DMS153 treated with DMSO at 0.1 percent for 48 hours (cell line): ENCODE results near the gene DENND5A.

Experiments
- DNase-seq: peaks from one replicate; lab custom pipeline; 2025; ENCODE audit not compliant: unreplicated experiment; lab: John Stamatoyannopoulos, UW

DENND5A gene

DNA sequence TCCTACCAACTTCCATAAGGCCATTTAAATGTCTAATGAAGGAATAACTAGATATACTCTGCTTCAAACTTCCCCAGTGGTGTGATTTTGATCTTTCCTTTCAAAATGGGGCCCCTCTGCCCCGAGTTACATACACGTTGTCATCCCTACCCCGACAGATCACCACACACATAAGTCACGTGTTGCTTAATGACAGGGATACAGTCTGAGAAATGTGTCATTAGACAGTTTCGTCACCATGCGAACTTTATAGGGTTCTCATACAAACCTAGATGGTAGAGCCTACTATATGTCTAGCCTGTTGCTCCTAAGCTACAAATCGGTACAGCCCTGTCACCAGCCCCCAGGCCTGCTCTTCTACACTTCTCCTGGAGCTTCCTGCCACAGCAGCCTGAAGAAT lies 124.0 kb downstream of the DENND5A start:
- no peak for DNase-seq

DNA sequence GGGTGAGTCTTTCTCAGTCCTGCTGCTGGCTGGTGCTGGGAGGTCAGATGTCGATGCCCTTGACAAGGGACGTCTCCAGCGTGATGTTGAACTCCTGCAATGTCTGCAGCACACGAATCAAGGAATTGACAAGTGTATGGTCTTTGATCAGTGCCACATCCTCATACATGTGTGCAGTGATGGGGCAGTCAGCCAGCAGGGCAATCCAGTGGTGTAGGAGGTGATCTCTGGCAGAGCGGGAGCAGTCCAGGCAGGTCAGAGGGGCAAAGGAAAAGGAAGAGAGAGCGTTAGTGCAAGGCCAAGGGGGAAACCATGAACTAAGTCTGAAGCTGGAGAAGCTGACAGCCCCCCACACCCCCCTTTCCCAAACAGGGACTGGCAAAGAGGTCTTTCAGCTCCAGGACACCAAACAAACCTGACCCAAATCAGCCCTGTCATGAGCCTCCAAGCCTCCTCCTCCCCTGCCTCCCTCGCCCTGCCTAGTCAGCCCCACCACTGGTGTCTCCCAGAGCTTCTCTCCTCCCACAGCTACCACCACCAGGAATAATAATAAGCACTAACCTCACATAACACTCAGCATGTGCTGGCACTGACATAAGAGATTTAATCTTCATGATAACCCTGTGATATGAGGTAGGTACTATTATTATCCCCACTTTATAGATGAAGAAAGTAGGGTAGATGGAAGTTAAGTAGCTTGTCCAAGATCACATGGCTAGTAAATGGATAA lies 125.4 kb downstream of the DENND5A start:
- DNase-seq, result no peak

DNA sequence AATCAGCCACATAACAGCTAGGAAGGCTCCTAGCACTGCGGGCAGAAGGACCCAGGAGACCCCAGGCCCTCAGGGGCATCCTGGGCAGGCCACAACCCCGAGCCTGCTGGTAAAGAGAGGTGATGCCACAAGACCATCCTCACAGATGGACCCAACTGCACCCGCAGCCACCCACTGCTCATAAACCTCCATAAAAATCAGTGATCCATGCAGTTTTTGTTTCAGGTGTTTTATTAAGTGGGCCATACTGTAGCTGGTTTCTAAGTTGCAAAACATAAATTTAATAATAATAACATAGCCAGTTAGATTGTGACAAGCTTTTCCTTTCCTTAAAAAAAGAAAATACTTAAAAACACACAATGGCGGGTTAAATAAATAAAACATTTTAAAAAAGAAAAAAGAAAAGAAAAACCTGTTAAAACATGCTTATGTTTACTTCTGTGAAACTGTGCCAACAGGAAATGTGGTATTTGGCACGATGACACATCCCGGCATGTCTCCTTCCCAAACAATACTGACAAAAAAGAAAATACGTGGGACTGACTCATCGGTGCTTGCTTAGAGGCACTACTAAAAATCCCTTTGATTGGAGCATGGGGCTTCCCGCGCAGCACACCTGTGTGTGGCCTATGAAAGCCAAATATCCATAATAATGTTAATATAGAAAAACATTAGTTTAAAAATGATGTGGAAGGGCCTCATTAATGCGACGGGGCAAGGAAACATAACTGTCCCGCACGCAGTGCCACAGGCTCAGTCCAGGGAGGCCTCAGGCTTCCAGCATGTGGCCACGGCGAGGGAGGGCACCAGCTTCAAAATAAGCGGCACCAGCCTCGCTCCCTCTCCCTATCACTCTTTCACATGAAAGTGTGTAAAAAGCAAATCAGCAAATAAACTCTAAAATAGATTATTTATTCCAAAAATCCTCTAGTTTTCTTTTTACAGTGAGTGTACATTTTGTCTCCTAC lies 126.3 kb downstream of the DENND5A start:
- DNase-seq, result peak; percentile 97

DNA sequence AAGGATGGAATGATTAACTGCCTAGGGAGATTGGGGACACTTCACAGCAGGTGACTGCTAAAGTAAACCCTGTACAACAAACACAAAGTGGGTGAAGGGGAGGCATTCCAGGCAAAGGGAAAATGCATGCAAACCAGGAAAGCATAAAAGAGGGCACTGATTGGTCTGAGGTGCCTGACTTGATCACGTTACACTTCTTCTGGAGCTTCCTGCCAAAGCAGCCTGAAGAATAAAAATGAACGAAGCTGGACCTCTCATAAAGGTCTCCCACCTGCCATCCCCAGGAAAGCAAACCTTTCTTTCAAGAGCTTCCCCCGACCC lies 127.1 kb downstream of the DENND5A start:
- DNase-seq, result peak; percentile 86

DNA sequence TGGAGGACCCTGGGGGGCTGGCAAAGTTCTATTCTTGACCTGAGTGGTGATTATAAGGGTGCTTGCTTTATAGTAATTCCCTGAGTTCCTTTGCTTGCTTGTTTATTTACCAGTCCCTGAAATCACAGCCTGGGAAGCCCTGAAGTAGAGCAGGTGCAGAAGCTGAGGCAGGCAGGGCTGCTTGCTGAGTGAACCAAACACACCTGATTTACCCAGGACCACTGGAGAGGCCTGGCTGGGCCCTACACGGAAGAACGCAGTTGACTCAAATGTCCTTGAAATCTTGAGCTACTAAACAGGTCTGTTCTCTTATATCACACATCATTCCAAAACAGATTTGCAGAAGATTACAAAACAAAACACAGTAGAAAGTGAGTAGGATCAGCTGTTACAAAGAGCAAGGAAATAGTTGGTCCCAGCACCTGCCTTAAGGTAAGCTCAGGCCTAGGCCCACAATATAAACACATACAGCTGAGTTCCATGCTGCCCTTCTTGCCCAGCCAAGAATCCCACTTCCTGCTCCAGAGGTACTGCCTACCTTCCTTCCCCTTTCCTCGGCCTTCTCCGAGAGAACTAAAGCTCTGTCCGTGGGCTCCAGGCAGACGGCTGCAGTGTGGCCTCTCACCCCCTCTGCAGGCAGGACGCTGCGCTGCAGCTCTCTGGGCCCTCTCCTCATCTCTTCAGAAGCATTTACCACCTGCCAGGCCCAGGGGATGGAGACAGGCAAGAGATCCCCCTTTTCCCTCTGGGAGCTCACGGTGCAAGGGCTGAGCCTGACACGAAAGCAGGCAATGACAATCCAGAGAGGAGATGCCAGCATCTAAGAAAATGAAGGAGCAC lies 127.6 kb downstream of the DENND5A start:
- peak; percentile 87 for DNase-seq

DNA sequence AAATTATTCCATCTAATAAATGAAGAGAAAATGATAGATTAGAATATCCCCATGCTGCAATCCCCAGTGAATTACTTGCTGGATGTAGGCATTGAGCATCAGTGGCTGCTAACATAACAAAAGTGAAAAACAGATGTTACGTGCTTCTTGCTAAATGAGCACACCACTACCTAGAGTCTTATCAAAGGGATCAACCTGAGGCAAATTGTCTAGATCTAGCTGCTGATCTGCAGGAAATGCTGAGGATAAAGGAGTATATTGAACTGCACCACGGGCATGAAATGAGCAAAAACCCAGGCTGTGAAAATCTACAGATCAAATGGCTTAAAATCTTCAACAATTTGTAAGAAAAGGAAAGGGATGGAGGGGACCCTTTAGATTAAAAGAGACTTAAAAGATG lies 128.4 kb downstream of the DENND5A start:
- DNase-seq, result no peak

DNA sequence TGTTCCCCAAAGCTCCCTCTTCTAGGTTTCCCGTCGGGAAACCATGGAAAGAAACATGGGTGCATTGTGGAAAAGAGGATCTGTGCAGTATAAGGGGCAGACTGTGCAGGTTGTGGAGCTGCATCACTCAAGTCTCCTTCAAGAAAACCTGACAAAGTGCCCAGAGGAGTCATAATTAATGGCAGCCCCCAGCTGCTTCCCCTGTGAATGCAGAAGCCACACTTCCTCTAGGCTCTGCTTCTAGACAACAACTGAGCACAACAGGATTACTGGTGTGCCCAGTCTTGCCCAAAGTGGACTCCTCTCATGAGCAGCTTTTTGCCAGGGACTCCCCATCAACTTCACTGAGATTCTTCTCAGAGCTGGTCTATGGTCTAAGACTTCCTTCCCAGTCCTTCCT lies 131.2 kb downstream of the DENND5A start:
- no peak for DNase-seq

DNA sequence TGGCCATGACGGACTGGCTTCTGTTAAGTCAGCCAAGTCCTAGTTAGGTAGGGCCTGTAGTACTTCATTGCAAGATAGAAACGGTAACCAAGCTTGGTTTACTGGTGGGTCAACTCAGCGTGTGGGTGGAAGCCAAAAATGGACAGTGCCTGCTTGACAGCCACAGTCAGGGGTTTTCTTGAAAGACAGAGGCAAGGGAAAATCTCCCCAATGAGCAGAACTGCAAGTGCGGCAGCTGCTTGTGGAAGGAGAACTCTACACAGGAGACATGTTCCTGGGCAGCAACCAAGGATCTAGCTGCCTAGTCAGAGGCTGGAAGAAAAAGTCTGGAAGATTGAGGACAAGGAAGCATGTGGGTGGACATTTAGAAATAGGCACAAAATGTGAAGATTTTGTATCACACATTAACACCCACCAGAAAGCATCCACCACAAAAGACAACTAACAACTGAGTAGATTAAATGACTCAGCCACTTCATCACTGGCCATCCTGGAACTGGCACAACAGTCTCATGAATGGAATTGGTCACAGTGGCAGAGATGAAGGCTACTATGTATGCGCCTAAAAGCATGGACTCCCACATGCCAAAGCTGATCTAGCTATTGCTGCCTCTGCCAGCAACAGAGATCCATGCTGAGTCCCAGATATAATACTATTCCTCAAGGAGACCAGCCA lies 132.8 kb downstream of the DENND5A start:
- no peak for DNase-seq

DNA sequence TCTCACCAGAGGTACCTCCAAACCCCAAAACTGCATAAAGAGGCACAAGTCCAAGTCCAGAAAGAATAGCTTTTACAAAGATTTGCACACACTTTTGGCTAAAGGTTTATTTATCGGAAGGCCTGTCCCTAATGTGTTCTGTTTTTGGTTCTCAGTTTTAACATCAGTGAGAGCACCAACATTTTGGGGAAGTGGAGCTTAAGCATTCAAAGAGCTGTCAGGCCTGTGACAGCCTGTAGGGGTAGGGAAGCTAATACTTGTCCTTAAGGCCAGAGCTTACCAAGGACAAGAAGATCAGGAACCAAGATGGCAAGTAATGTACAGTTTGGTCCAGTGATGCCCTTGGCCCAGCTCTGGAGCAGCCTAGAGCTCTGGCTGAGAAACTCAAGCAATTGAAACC lies 134.9 kb downstream of the DENND5A start:
- DNase-seq, result no peak

DNA sequence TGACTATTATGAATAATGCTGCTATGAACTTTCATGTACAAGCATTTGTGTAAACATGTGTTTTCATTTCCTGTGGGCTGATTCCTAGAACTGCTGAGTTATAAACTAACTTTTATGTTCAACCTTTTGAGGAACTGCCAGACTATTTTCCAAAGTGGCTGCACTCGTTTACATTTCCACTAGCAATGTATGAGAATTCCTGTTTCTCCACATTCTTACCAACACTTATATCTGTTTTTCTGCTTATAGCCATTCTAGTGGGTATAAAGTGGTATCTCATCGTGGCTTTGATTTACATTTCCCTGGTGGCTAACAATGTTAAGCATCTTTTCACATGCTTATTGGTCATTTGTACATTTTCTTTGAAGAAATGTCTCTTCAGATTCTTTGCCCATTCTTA lies 138.5 kb downstream of the DENND5A start:
- DNase-seq, result no peak

DNA sequence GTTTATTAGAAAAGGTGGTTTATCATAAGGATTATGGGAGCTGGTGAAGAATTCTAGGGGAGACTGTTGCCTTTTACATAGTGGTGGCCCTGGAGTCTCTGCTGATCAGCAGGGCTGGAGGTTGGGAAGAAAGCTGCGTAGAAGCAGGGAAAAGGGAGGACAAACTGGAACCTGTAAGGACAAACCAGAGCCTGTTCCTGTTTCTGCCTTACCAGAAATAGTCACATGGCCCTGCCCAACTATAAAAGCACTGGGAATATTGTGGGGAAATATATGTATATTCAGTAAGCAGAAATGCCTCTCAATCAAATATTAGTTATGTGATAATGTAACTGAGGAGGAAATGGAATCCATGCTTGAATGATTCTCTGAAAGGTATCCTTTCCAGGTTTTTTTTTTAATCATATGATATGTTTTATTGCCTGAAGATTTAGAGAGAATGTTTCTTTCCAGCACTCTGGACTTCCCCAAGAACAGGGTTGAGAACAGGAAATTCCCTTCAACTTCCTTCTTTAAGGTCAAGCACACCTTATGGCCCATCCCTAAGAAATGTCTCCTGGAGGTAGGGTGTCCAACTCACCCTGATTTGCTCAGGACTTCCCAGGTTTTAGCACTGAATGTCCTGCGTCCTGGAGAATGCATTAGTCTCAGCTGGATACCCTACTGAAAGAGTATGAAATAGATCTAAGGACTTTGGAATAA lies 139.8 kb downstream of the DENND5A start:
- DNase-seq, result no peak

DNA sequence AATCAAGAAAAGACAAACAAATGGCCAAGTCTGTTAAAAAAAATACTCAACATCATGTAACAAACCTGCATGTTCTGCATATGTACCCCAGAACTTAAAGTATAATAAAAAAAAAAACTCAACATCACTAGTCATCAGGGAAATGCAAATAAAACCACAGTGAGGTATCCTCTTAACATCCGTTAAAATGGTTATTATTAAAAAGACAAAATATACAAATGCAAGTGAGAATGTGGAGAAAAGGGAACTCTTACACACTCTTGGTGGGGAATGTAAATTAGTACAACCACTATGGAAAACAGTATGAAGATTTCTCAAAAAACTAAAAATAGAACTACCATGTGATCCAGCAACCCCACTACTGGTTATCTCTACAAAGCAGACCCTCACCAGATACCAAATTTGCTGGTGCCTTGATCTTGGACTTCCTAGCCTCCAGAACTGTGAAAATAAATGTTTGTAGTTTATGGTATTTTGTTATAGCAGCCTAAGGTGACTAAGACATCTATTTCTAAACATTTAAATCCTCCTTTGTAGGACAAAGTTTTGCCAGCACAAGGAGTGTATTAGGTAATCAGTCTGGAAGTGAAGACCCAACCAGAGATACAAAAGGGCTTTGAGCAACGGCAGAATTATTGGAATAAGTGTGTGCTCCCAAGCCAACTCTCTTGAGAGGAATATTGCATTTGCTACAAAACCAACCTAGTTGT lies 141.4 kb downstream of the DENND5A start:
- DNase-seq, result no peak

DNA sequence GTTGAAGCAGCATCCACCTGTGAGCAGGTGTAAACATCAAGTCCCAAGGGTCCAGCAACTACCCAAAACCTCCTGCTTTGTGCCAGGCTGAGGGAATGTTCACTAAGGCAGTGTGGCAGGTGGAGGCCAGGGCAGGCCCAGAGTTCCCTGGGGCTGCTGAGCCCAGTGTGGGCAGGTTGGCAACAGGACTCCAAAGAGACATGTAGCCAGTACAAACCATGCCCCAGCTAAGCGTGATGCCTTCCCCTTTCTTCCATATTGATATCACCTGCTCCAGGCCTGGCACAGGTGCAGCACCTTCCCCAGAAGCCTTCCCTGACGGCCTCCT lies 143.7 kb downstream of the DENND5A start:
- DNase-seq, result no peak

DNA sequence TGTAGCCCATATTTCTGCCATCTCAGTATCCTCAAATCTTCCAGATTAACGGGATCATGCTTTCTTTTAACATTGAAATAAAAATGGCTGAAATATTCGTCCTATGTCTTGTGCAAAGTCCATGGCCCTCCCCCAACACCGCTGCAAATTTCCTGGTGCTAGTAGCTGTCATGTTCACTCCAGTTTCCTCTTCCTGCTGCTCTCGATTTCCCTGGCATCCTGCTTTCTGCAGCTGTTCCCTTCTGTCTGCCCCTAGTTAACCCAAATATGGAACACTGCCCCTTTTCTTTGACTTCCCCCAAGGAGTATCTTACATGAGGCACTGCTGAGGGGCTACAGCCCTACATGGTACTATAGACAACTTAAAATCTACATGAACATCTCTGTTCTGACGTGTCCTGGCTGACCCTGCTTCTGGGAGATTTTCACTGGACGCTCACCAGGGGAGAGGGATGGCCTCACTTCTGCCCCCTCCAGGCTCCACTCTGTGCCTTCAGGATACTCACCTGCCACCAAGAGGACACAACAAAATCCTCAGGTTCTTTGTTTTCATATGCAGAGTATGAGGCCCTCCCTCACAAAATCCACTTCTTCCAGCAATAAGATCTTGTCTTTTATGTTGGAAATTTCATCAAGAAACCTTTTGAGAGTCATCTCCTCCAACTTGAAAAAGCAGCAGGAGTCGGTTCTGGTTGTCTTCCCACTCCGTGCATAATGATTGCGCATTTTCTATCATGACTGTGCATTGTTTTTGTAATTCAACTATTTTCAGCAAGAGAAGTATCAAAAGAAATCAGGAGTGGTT lies 144.3 kb downstream of the DENND5A start:
- DNase-seq, result no peak

DNA sequence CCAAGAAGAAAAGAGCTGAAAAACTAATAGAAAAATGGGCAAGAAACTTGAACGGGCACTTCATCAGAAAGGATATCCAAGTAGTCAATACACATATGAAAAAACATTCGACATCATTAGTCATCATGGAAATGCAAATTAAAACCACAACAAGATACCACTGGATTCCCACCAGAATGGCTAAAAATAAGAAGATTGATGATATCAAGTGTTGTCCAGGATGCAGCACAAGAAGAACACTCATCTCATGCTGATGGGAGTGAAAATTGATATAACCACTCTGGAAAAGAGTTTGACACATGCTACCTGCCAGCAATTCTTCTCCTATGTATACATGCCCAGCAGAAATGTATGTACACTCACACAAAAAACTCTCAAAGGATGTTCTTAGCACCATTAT lies 146.9 kb downstream of the DENND5A start:
- DNase-seq, result no peak

DNA sequence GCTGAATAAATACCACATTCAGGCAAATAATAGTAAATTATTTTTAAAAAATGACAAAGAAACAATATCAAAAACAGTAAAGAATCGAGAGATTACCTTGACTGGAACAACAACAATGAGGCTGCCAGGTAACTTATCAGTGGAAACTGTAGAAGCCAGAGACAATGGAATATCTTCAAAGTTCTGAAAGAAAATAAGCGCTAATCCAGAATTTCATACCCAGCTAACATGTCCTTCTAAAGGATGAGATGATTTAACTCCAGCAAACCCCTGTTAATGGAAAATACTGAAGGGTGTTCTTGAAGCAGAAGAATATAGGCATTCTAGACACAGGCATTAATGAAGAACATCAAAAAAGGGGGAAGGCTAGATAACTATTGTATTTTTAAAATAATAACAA lies 153.1 kb downstream of the DENND5A start:
- no peak for DNase-seq

DNA sequence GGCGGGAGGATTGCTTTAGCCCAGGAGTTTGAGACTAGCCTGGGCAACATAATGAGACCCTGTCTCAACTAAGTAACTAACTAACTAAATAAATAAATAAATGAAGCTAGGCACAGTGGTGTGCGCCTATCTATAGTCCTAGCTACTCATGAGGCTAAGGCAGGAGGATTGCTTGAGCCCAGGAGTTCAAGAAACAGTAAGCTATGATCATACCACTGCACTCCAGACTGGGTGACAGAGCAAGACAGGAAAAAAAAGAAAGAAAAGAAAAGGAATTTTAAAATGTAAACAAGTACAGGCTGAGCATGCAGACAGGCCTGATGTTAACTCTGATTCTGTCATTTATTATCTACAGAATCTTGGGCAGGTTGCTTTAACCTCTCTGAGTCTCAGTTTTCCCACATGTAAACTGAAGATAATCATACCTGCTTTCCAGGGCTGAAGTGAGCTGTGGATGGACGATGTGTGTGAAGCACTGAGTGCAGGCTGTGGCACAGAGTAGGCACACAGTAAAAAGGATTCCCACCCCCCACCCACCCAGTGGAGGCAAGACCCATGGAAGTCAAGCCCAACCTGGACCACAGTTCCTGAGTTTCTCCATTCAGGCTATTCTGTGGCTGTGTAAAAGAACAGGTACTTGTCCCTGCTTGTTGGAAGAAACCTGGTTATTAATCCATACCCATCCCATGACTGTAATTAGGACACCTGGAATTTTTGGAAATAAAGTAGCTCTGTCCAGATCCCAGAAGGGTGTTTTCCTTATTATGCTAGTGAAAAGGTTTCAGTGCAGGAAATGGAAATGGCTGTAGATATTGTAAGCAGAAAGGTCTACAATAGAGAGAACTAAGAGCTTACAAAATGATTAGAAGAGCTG lies 155.1 kb downstream of the DENND5A start:
- no peak for DNase-seq

DNA sequence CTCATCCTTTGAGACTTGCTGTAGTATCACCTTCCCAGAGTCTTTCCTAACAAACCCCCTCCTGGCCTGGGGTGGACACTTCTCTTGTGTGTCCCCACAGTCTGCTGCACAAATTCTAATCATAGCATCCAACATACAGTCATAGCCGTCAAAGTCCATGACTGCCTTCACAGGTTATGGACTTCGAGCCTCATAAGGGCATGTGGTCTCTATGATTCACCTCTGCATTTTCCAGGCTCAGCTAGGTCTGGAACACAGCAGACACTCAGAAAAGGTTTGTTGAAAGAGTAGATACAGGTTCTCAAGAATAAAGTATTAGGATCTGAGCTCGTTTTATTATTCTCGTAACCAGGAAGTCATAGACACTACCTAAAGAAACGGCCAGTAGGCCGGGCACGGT lies 160.6 kb downstream of the DENND5A start:
- no peak for DNase-seq
